HCT116 (cell line): ENCODE measurements around the gene USP8. TPM values are rescaled to one million over a fixed set of nuclear protein-coding genes. Genes with fewer than 3 reads are reported as not detected.

Source experiments
- ATAC-seq: fragments of 200-7000 bp; cut with Tn5 transposase; 2 replicates; pipeline ENCODE4 v1.9.1; 2020; ENCODE audit warnings: mild to moderate bottlenecking, moderate library complexity
- BruUV-seq: library from RNA; stranded (reverse); fragments of 400-500 nt; replicated peaks from 2 replicates; lab custom pipeline; 2021; lab: Mats Ljungman, UMichigan
- CTCF ChIA-PET: fragments of 300-600 bp; sonication (Branson Sonifier 250); formaldehyde crosslinking; loops from one replicate; lab custom pipeline; 2021; ENCODE audit warnings: antibody characterized with exemption; lab: Charles Lee
- POLR2A ChIA-PET: fragments of 300-600, 350-600 bp; sonication (Branson Sonifier 250); formaldehyde crosslinking; loops from one replicate; lab custom pipeline; 2021; ENCODE audit warnings: antibody characterized with exemption; lab: Charles Lee
- RAD21 ChIA-PET, 2 experiments: fragments of 300-600 bp; sonication (Branson Sonifier 250); formaldehyde crosslinking; loops; one replicate each; lab custom pipeline; 2023; ENCODE audit warnings: low total read pairs in 2 of 2; ENCODE audit not compliant: uncharacterized antibody in 2 of 2, unreplicated experiment in 2 of 2, low non-redundant PET in 1 of 2; lab: Charles Lee
- DNase-seq: peaks from one replicate; pipeline ENCODE4 v3.0.0-alpha.2; 2010; ENCODE audit warnings: low read depth, low spot score
- H2AFZ ChIP-seq: fragments of 200-600 bp; shearing (Covaris generic), sonication (generic); 2 replicates; pipeline ENCODE4 v1.6.1; 2017; ENCODE audit warnings: low read depth, mixed run types, mixed read lengths, antibody characterized with exemption, low read length; ENCODE audit not compliant: poor library complexity, severe bottlenecking
- H3K27ac ChIP-seq: 2 replicates; pipeline ENCODE4 v1.5.1; 2012; ENCODE audit warnings: low read depth, low read length
- H3K27me3 ChIP-seq: fragments of 200-600 bp; sonication (generic); 2 replicates; pipeline ENCODE4 v1.6.1; 2016; ENCODE audit warnings: mixed run types, low read length, mixed read lengths; ENCODE audit not compliant: insufficient read depth
- H3K36me3 ChIP-seq, 2 experiments: fragments of 200-500 bp in 1 of 2; fragments of 200-600 bp in 1 of 2; sonication (Bioruptor generic) in 1 of 2; sonication (generic) in 1 of 2; 2 replicates each; pipeline versions ENCODE4 v1.5.1 to v1.6.1; 2014 to 2016; ENCODE audit warnings: low read length in 2 of 2, inconsistent platforms in 1 of 2, mixed read lengths in 1 of 2, mixed run types in 1 of 2; ENCODE audit not compliant: insufficient read depth in 2 of 2, control insufficient read depth in 1 of 2
- H3K4me1 ChIP-seq, 2 experiments: fragments of 200-600 bp in 1 of 2; sonication (generic) in 1 of 2; 2 replicates each; pipeline versions ENCODE4 v1.5.1 to v1.6.1; 2012 to 2017; ENCODE audit warnings: low read length in 2 of 2, inconsistent platforms in 1 of 2, mild to moderate bottlenecking in 1 of 2, mixed read lengths in 1 of 2, mixed run types in 1 of 2, moderate library complexity in 1 of 2; ENCODE audit not compliant: insufficient read depth in 2 of 2, control insufficient read depth in 1 of 2
- H3K4me2 ChIP-seq: fragments of 200-600 bp; sonication (generic); 2 replicates; pipeline ENCODE4 v1.6.1; 2017; ENCODE audit warnings: mixed run types, low read length, mixed read lengths
- H3K4me3 ChIP-seq, 2 experiments: fragments of 200-600 bp in 1 of 2; sonication (generic) in 1 of 2; replicated peaks in 1 of 2; 2 replicates each; pipeline ENCODE4 v1.5.1; 2011 to 2016; ENCODE audit warnings: low read length in 2 of 2, control low read depth in 1 of 2, low read depth in 1 of 2, mild to moderate bottlenecking in 1 of 2, mixed read lengths in 1 of 2, mixed run types in 1 of 2
- H3K79me2 ChIP-seq: fragments of 200-600 bp; sonication (generic); 2 replicates; pipeline ENCODE4 v1.6.1; 2017; ENCODE audit warnings: mild to moderate bottlenecking, mixed run types, low read length, moderate library complexity, mixed read lengths; ENCODE audit not compliant: insufficient read depth
- H3K9ac ChIP-seq: fragments of 200-600 bp; sonication (generic); 2 replicates; pipeline ENCODE4 v1.6.1; 2016; ENCODE audit warnings: low read length, mixed read lengths
- H3K9me2 ChIP-seq: fragments of 200-600 bp; sonication (generic), shearing (Covaris generic); 2 replicates; pipeline ENCODE4 v1.6.1; 2017; ENCODE audit warnings: mixed run types, mild to moderate bottlenecking, moderate library complexity; ENCODE audit not compliant: insufficient read depth
- H3K9me3 ChIP-seq, 2 experiments: fragments of 200-500 bp in 1 of 2; fragments of 200-600 bp in 1 of 2; sonication (Bioruptor generic) in 1 of 2; sonication (generic) in 1 of 2; 2 replicates each; pipeline ENCODE4 v1.6.1; 2014 to 2017; ENCODE audit warnings: low read length in 2 of 2, mixed read lengths in 2 of 2, inconsistent platforms in 1 of 2, low read depth in 1 of 2, mild to moderate bottlenecking in 1 of 2, mixed run types in 1 of 2, moderate library complexity in 1 of 2; ENCODE audit not compliant: control insufficient read depth in 1 of 2, insufficient read depth in 1 of 2
- H4K20me1 ChIP-seq: fragments of 200-600 bp; sonication (generic), shearing (Covaris generic); 2 replicates; pipeline ENCODE4 v1.6.1; 2017; ENCODE audit warnings: mixed run types, mild to moderate bottlenecking, moderate library complexity; ENCODE audit not compliant: insufficient read depth
- CBX3 ChIP-seq: IDR thresholded peaks from 2 replicates; pipeline ENCODE4 v1.6.1; 2012; ENCODE audit warnings: low read depth
- CEBPB ChIP-seq: IDR thresholded peaks from 2 replicates; pipeline ENCODE4 v1.6.1; 2012; ENCODE audit warnings: low read depth
- EGR1 ChIP-seq: IDR thresholded peaks from 2 replicates; pipeline ENCODE4 v1.6.1; 2012; ENCODE audit warnings: low read depth
- ELF1 ChIP-seq: IDR thresholded peaks from 2 replicates; pipeline ENCODE4 v1.6.1; 2012; ENCODE audit warnings: low read depth, borderline replicate concordance
- EZH2 ChIP-seq: fragments of 200-600 bp; sonication (generic); IDR thresholded peaks from 2 replicates; pipeline ENCODE4 v1.6.1; 2017; ENCODE audit warnings: antibody characterized with exemption, mixed run types
- EZH2phosphoT487 ChIP-seq: fragments of 200-600 bp; IDR thresholded peaks from 2 replicates; pipeline ENCODE4 v1.6.1; 2018; ENCODE audit warnings: antibody characterized with exemption, borderline replicate concordance
- JUND ChIP-seq: IDR thresholded peaks from 2 replicates; pipeline ENCODE4 v1.6.1; 2012
- POLR2A ChIP-seq: IDR thresholded peaks from 2 replicates; pipeline ENCODE4 v1.7.0; 2011; ENCODE audit warnings: borderline replicate concordance; ENCODE audit not compliant: insufficient read depth, insufficient read length; ENCODE audit errors: extremely low read depth
- POLR2AphosphoS5 ChIP-seq: IDR thresholded peaks from 2 replicates; pipeline ENCODE4 v1.6.1; 2011; ENCODE audit warnings: mild to moderate bottlenecking, low read depth, low read length, moderate library complexity
- RAD21 ChIP-seq: IDR thresholded peaks from 2 replicates; pipeline ENCODE4 v1.6.1; 2012; ENCODE audit warnings: low read depth, mild to moderate bottlenecking
- SP1 ChIP-seq: IDR thresholded peaks from 2 replicates; pipeline ENCODE4 v1.6.1; 2012; ENCODE audit warnings: low read depth
- SRF ChIP-seq: IDR thresholded peaks from 2 replicates; pipeline ENCODE4 v1.6.1; 2012; ENCODE audit warnings: low read depth
- TCF7L2 ChIP-seq: IDR thresholded peaks from 2 replicates; pipeline ENCODE4 v1.7.0; 2011; ENCODE audit warnings: borderline replicate concordance, inconsistent platforms; ENCODE audit not compliant: insufficient read depth, insufficient read length; ENCODE audit errors: extremely low read depth
- YY1 ChIP-seq: IDR thresholded peaks from 2 replicates; pipeline ENCODE4 v1.6.1; 2011; ENCODE audit warnings: low read length, low read depth, moderate library complexity, mild to moderate bottlenecking; ENCODE audit not compliant: insufficient replicate concordance; ENCODE audit errors: extremely low read depth
- ZFX ChIP-seq: fragments of 450-650 bp; IDR thresholded peaks from 2 replicates; pipeline ENCODE4 v1.6.1; 2017
- ZNF274 ChIP-seq: fragments of 200-500 bp; sonication (Bioruptor generic); IDR thresholded peaks from 2 replicates; pipeline ENCODE4 v1.6.1; 2014; ENCODE audit warnings: mild to moderate bottlenecking, low read depth, low read length, inconsistent platforms
- intact Hi-C: fragments of 100-400 bp; cut with micrococcal nuclease; formaldehyde crosslinking; loops from 2 replicates; pipeline ENCODE4 v1.10.0; 2022
- total RNA-seq: library from RNA; stranded (reverse); gene quantifications from one replicate; pipeline ENCODE4 v1.2.1, GENCODE V29; 2021; ENCODE audit not compliant: unreplicated experiment
- TF ChIP-seq, protein P1 (sequence below): IDR thresholded peaks from 2 replicates; pipeline ENCODE4 v1.6.1; 2012
- TF ChIP-seq, protein P2 (sequence below): IDR thresholded peaks from 2 replicates; pipeline ENCODE4 v1.6.1; 2012
- TF ChIP-seq, protein P3 (sequence below): IDR thresholded peaks from 2 replicates; pipeline ENCODE4 v1.6.1; 2012; ENCODE audit warnings: low read depth
- TF ChIP-seq, protein P4 (sequence below), 3 experiments: fragments of 200-600 bp in 1 of 3; sonication (generic) in 1 of 3; IDR thresholded peaks in 2 of 3; conservative IDR thresholded peaks in 1 of 3; 2 replicates each; pipeline ENCODE4 v1.5.1; 2012 to 2017; ENCODE audit warnings: low read depth in 2 of 3, low read length in 2 of 3, antibody characterized with exemption in 1 of 3, borderline replicate concordance in 1 of 3, control low read depth in 1 of 3, mild to moderate bottlenecking in 1 of 3, mixed read lengths in 1 of 3, mixed run types in 1 of 3, moderate library complexity in 1 of 3; ENCODE audit not compliant: insufficient read depth in 1 of 3

The USP8 gene
- total RNA-seq, 1 experiment from 2014 or later = 67.9 TPM

DNA sequence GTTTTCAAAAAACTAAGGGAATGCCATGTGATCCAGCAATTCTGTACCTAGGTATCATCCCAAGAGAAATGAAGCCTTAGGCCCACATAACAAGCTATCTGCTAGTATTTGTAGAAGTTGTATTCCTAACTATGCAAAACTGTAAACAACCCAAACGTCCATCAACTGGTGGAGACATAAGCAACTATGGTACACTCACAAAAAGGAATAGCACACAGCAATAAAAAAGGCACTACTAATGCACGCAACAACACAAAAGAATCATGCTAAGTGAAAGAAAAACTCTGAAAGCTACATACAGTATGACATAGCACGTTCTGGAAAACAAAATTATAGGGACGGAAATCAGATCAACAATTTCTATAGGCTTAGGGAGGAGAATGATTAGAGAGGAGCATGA lies 107.0 kb downstream of the USP8 start:
- POLR2A ChIA-PET = no interaction called here
- Histone ChIP-seq H3K9ac (no peak overlapping the region), H3K9me2 (no peaks in the 10 kb centered on the region), H3K27me3 (no peaks in the 10 kb centered on the region), H4K20me1 (no peaks in the 10 kb centered on the region), H3K36me3 (no peaks in the 10 kb centered on the region), H3K9me3 (no peaks in the 10 kb centered on the region), H3K4me1 (no peaks in the 10 kb centered on the region), H2AFZ (no peak overlapping the region), H3K4me2 (no peak overlapping the region), H3K79me2 (no peaks in the 10 kb centered on the region), H3K4me3 (no peak overlapping the region), H3K27ac (no peak overlapping the region)
- RAD21 ChIA-PET = no interaction called here
- no peak for DNase-seq
- CTCF ChIA-PET = no interaction called here
- ATAC-seq = no peak
- BruUV-seq = no TSS peak
- intact Hi-C loops = no loop called here
- TF ChIP-seq ZNF274 (no peak), ELF1 (no peak), ZFX (no peak), YY1 (no peak), RAD21 (no peak), CEBPB (no peak), JUND (no peak), POLR2AphosphoS5 (no peak), EGR1 (no peak), SRF (no peak), TCF7L2 (no peak), EZH2 (no peak), CBX3 (no peak), SP1 (no peak), EZH2phosphoT487 (no peak), POLR2A (no peak)
- TF ChIP-seq, protein P1, sequence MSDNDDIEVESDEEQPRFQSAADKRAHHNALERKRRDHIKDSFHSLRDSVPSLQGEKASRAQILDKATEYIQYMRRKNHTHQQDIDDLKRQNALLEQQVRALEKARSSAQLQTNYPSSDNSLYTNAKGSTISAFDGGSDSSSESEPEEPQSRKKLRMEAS = no peak
- TF ChIP-seq, protein P2, sequence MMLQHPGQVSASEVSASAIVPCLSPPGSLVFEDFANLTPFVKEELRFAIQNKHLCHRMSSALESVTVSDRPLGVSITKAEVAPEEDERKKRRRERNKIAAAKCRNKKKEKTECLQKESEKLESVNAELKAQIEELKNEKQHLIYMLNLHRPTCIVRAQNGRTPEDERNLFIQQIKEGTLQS = no peak
- TF ChIP-seq, protein P3, sequence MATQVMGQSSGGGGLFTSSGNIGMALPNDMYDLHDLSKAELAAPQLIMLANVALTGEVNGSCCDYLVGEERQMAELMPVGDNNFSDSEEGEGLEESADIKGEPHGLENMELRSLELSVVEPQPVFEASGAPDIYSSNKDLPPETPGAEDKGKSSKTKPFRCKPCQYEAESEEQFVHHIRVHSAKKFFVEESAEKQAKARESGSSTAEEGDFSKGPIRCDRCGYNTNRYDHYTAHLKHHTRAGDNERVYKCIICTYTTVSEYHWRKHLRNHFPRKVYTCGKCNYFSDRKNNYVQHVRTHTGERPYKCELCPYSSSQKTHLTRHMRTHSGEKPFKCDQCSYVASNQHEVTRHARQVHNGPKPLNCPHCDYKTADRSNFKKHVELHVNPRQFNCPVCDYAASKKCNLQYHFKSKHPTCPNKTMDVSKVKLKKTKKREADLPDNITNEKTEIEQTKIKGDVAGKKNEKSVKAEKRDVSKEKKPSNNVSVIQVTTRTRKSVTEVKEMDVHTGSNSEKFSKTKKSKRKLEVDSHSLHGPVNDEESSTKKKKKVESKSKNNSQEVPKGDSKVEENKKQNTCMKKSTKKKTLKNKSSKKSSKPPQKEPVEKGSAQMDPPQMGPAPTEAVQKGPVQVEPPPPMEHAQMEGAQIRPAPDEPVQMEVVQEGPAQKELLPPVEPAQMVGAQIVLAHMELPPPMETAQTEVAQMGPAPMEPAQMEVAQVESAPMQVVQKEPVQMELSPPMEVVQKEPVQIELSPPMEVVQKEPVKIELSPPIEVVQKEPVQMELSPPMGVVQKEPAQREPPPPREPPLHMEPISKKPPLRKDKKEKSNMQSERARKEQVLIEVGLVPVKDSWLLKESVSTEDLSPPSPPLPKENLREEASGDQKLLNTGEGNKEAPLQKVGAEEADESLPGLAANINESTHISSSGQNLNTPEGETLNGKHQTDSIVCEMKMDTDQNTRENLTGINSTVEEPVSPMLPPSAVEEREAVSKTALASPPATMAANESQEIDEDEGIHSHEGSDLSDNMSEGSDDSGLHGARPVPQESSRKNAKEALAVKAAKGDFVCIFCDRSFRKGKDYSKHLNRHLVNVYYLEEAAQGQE = no peak
- TF ChIP-seq, protein P4, sequence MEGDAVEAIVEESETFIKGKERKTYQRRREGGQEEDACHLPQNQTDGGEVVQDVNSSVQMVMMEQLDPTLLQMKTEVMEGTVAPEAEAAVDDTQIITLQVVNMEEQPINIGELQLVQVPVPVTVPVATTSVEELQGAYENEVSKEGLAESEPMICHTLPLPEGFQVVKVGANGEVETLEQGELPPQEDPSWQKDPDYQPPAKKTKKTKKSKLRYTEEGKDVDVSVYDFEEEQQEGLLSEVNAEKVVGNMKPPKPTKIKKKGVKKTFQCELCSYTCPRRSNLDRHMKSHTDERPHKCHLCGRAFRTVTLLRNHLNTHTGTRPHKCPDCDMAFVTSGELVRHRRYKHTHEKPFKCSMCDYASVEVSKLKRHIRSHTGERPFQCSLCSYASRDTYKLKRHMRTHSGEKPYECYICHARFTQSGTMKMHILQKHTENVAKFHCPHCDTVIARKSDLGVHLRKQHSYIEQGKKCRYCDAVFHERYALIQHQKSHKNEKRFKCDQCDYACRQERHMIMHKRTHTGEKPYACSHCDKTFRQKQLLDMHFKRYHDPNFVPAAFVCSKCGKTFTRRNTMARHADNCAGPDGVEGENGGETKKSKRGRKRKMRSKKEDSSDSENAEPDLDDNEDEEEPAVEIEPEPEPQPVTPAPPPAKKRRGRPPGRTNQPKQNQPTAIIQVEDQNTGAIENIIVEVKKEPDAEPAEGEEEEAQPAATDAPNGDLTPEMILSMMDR (IDR thresholded peaks at IDR 0.05 in 2 of 3, conservative IDR thresholded peaks at IDR 0.05 in 1 of 3; ENCODE audit: borderline replicate concordance in 1 of 3, insufficient read depth in 1 of 3, low read depth in 2 of 3, low read length in 2 of 3) = no peak
